Mesenchymal stem cell (in vitro differentiated cells and primary cell): ENCODE measurements around the gene NTRK1.

Source experiments
- DNase-seq: peaks from one replicate; pipeline ENCODE4 v3.0.0-alpha.2; 2013
- H2AFZ ChIP-seq: one replicate; pipeline ENCODE4 v1.6.1; 2013; ENCODE audit warnings: low read depth, mild to moderate bottlenecking, control low read depth, inconsistent platforms, low read length, moderate library complexity
- H2AK5ac ChIP-seq: 2 replicates; pipeline ENCODE4 v1.6.1; 2013; ENCODE audit warnings: low read length, moderate library complexity, mild to moderate bottlenecking, inconsistent platforms; ENCODE audit not compliant: severe bottlenecking
- H2BK120ac ChIP-seq: one replicate; pipeline ENCODE4 v1.6.1; 2013; ENCODE audit warnings: low read depth, mild to moderate bottlenecking, inconsistent platforms, low read length, moderate library complexity
- H2BK12ac ChIP-seq, 2 experiments: one replicate each; pipeline ENCODE4 v1.6.1; 2013; ENCODE audit warnings: inconsistent platforms in 2 of 2, low read length in 2 of 2, mild to moderate bottlenecking in 2 of 2, moderate library complexity in 2 of 2, control low read depth in 1 of 2
- H2BK15ac ChIP-seq: one replicate; pipeline ENCODE4 v1.6.1; 2013; ENCODE audit warnings: mild to moderate bottlenecking, low read depth, inconsistent platforms; ENCODE audit not compliant: poor library complexity, severe bottlenecking
- H2BK5ac ChIP-seq: 2 replicates; pipeline ENCODE4 v1.6.1; 2013; ENCODE audit warnings: low read depth, mild to moderate bottlenecking, low read length, control low read depth, inconsistent platforms; ENCODE audit not compliant: poor library complexity, severe bottlenecking
- H3K14ac ChIP-seq, 2 experiments: one replicate each; pipeline ENCODE4 v1.6.1; 2013; ENCODE audit warnings: inconsistent platforms in 2 of 2, low read length in 2 of 2, control low read depth in 1 of 2, mild to moderate bottlenecking in 1 of 2, moderate library complexity in 1 of 2
- H3K18ac ChIP-seq, 2 experiments: one replicate each; pipeline ENCODE4 v1.6.1; 2013; ENCODE audit warnings: inconsistent platforms in 2 of 2, low read length in 2 of 2, control low read depth in 1 of 2, low read depth in 1 of 2, mild to moderate bottlenecking in 1 of 2
- H3K23ac ChIP-seq, 2 experiments: one replicate each; pipeline ENCODE4 v1.6.1; 2013; ENCODE audit warnings: inconsistent platforms in 2 of 2, low read length in 2 of 2, mild to moderate bottlenecking in 2 of 2, moderate library complexity in 2 of 2, control low read depth in 1 of 2
- H3K27ac ChIP-seq: 2 replicates; pipeline ENCODE4 v1.5.1; 2013; ENCODE audit warnings: mild to moderate bottlenecking, moderate library complexity, low read length, control low read depth, inconsistent platforms; ENCODE audit not compliant: poor library complexity, severe bottlenecking
- H3K27me3 ChIP-seq, 2 experiments: 2 replicates each; pipeline versions ENCODE4 v1.6.1 to v1.7.0; 2013; ENCODE audit warnings: low read length in 2 of 2, mild to moderate bottlenecking in 2 of 2, moderate library complexity in 2 of 2, control low read depth in 1 of 2, inconsistent platforms in 1 of 2; ENCODE audit not compliant: control insufficient read depth in 1 of 2, insufficient read depth in 1 of 2
- H3K36me3 ChIP-seq, 2 experiments: 2 replicates each; pipeline versions ENCODE4 v1.6.1 to v1.7.0; 2013; ENCODE audit warnings: low read length in 2 of 2, control low read depth in 1 of 2, inconsistent platforms in 1 of 2, low read depth in 1 of 2, mild to moderate bottlenecking in 1 of 2; ENCODE audit not compliant: insufficient read depth in 2 of 2, control insufficient read depth in 1 of 2
- H3K4ac ChIP-seq, 2 experiments: one replicate each; pipeline ENCODE4 v1.6.1; 2013; ENCODE audit warnings: inconsistent platforms in 2 of 2, low read length in 2 of 2, mild to moderate bottlenecking in 2 of 2, moderate library complexity in 2 of 2, control low read depth in 1 of 2, low read depth in 1 of 2
- H3K4me1 ChIP-seq: 2 replicates; pipeline ENCODE4 v1.6.1; 2013; ENCODE audit warnings: low read depth, low read length, control low read depth; ENCODE audit not compliant: control insufficient read depth, insufficient read depth
- H3K4me2 ChIP-seq: 2 replicates; pipeline ENCODE4 v1.6.1; 2013; ENCODE audit warnings: low read length, mild to moderate bottlenecking, inconsistent platforms; ENCODE audit not compliant: poor library complexity, severe bottlenecking
- H3K4me3 ChIP-seq, 2 experiments: 2 replicates each; pipeline versions ENCODE4 v1.5.1 to v1.7.0; 2013; ENCODE audit warnings: low read length in 2 of 2, mild to moderate bottlenecking in 2 of 2, control low read depth in 1 of 2, low read depth in 1 of 2; ENCODE audit not compliant: insufficient read depth in 1 of 2
- H3K79me1 ChIP-seq: replicated peaks from 2 replicates; pipeline ENCODE4 v1.6.1; 2013; ENCODE audit warnings: mild to moderate bottlenecking, control low read depth, low read length, inconsistent platforms; ENCODE audit not compliant: poor library complexity, severe bottlenecking
- H3K9ac ChIP-seq: 2 replicates; pipeline ENCODE4 v1.7.0; 2013; ENCODE audit warnings: mild to moderate bottlenecking, low read length, moderate library complexity
- H3K9me3 ChIP-seq: 2 replicates; pipeline ENCODE4 v1.7.0; 2013; ENCODE audit warnings: mild to moderate bottlenecking, low read length; ENCODE audit not compliant: control insufficient read depth
- H4K8ac ChIP-seq: one replicate; pipeline ENCODE4 v1.6.1; 2013; ENCODE audit warnings: inconsistent platforms, mild to moderate bottlenecking, low read length, moderate library complexity
- H4K91ac ChIP-seq: one replicate; pipeline ENCODE4 v1.6.1; 2013; ENCODE audit warnings: mild to moderate bottlenecking, low read length, inconsistent platforms
- WGBS: methylation state at CpG from one replicate; pipeline ENCODE4 v1.1.7; 2013; ENCODE audit warnings: mixed read lengths; 5-methylcytosine and 5-hydroxymethylcytosine counted together

The NTRK1 gene

GRCh38 chr1:156895455-156895812, 34.8 kb downstream of the NTRK1 start:
- Histone ChIP-seq H3K9ac (peak overlapping the region; percentile 30), H3K4ac (peak overlapping the region in 1 of 2 experiments; percentile 29), H3K9me3 (no peaks in the 10 kb centered on the region), H3K23ac (peak overlapping the region in 1 of 2 experiments; percentile 15), H2BK5ac (no peak overlapping the region), H2AK5ac (peak overlapping the region; percentile 40), H2AFZ (no peak overlapping the region), H4K91ac (no peak overlapping the region), H3K14ac (no peak overlapping the region), H3K79me1 (peaks cover 7% of the 10 kb centered on the region), H3K27me3 (no peaks in the 10 kb centered on the region), H2BK15ac (peak overlapping the region; percentile 60), H2BK12ac (peak overlapping the region; percentile 50 to 60), H2BK120ac (peak overlapping the region; percentile 37), H3K4me2 (no peak overlapping the region), H3K4me1 (peaks cover 54% of the 10 kb centered on the region), H4K8ac (peak overlapping the region; percentile 87), H3K36me3 (no peaks in the 10 kb centered on the region), H3K18ac (peak overlapping the region; percentile 16 to 88), H3K27ac (peak overlapping the region; percentile 95), H3K4me3 (peak overlapping the region in 1 of 2 experiments; percentile 71)
- DNase-seq, result peak; percentile 69
- WGBS, result 62% methylated on average over 4 of the region's 4 CpGs

- Histone ChIP-seq H3K4me2 (no peak overlapping the region), H3K4ac (peak overlapping the region in 1 of 2 experiments; percentile 5), H3K9ac (peak overlapping the region; percentile 30), H2AK5ac (peak overlapping the region; percentile 37), H3K27me3 (no peaks in the 10 kb centered on the region), H3K23ac (no peak overlapping the region), H4K91ac (peak overlapping the region; percentile 21), H3K27ac (peak overlapping the region; percentile 95), H2AFZ (no peak overlapping the region), H3K79me1 (peaks cover 12% of the 10 kb centered on the region), H2BK12ac (peak overlapping the region in 1 of 2 experiments; percentile 29), H3K9me3 (no peaks in the 10 kb centered on the region), H3K4me1 (peaks cover 54% of the 10 kb centered on the region), H2BK120ac (peak overlapping the region; percentile 24), H3K36me3 (no peaks in the 10 kb centered on the region), H3K18ac (no peak overlapping the region), H2BK5ac (no peak overlapping the region), H2BK15ac (peak overlapping the region; percentile 0), H3K14ac (no peak overlapping the region), H4K8ac (no peak overlapping the region), H3K4me3 (peak overlapping the region in 1 of 2 experiments; percentile 71)
- WGBS, result 92% methylated on average over 6 of the region's 6 CpGs
- DNase-seq, result no peak
Measured at GRCh38 chr1:156895927-156896326, 35.3 kb downstream of the NTRK1 start.

DNA sequence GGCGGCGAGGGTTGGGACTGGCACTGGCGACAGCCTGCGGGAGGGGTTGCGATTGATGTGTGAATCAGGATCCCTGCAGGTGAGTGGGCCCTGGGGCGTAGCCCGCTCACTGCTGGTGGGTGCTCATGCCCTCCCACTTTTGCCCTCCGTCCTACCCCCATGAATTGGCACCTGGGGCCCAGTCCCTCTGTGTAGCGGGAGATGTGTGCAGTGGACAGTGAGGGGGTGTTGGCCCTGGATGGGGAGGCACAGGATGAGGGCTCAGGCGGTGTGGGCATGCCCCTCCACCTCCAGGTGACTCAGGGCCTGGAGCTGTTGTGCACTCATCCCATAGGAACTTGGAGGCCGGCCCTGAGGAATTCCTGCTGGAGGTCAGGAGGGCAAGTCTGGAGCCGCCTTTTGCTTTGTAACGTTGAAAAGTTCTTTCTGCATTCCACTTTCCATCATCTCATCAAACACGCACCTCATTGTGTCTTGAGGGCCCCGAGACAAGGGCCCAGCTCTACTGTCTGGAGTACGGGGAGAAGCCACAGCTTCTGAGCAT, 35.9 kb downstream of the NTRK1 start:
- DNase-seq, result peak; percentile 86
- Histone ChIP-seq H3K4me1 (peaks cover 55% of the 10 kb centered on the region), H3K27ac (peak overlapping the region; percentile 95), H2BK5ac (peak overlapping the region; percentile 67), H2BK12ac (peak overlapping the region; percentile 57 to 76), H3K4ac (peak overlapping the region; percentile 5 to 84), H2BK15ac (no peak overlapping the region), H2AFZ (no peak overlapping the region), H2BK120ac (peak overlapping the region; percentile 56), H3K4me3 (peak overlapping the region in 1 of 2 experiments; percentile 43), H3K4me2 (peak overlapping the region; percentile 17), H3K79me1 (peaks cover 18% of the 10 kb centered on the region), H3K23ac (no peak overlapping the region), H4K8ac (peak overlapping the region; percentile 59), H3K36me3 (no peaks in the 10 kb centered on the region), H3K27me3 (no peaks in the 10 kb centered on the region), H3K14ac (no peak overlapping the region), H3K18ac (peak overlapping the region; percentile 41 to 73), H3K9ac (peak overlapping the region; percentile 48), H4K91ac (peak overlapping the region; percentile 91), H2AK5ac (peak overlapping the region; percentile 85), H3K9me3 (no peaks in the 10 kb centered on the region)
- WGBS, result 47% methylated on average over 16 of the region's 16 CpGs

DNA sequence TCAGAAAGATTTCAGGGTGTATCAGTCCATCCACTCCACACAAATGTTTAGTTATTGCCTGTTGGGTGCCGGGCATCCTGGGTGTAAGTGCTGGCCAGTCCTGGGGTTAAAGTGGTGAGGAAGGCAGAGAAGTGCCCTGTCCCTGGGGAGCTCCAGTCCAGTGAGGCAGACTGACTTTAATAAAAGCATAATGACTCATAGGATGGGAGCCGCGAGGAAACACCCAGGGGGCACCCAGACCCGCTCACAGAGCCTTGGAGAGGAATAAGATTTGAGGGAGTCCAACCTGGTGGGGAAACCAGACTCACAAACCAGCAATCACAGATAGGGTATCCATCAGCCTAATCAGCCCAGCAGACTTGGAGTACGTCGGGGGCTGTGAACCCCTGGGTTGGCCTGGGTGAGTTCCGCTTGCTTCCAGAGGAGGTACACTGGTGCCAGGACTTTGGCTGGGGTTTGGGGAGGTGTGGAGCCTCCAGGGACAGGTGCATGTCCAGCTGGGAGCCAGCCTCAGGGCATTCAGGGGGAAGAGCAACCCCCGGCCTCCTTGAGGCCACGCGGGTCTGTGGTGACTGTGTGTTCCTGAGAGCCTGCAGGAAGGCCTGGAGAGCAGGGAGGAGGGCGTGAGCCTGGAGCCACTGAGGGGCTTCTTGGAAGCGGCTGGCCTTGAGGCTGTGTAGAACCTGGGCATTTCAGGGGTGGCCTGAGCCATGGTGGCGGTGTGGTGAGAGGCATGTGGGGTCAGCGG, 36.6 kb downstream of the NTRK1 start:
- Histone ChIP-seq H3K23ac (peak overlapping the region in 1 of 2 experiments; percentile 2), H2BK12ac (peak overlapping the region; percentile 92 to 96), H3K18ac (peak overlapping the region; percentile 49 to 95), H3K27ac (peak overlapping the region; percentile 95), H2AFZ (no peak overlapping the region), H3K4me1 (peaks cover 61% of the 10 kb centered on the region), H3K36me3 (no peaks in the 10 kb centered on the region), H4K91ac (peak overlapping the region; percentile 98), H3K4ac (peak overlapping the region; percentile 56 to 96), H4K8ac (peak overlapping the region; percentile 82), H3K4me2 (peak overlapping the region; percentile 17), H2AK5ac (peak overlapping the region; percentile 85), H3K27me3 (no peaks in the 10 kb centered on the region), H2BK15ac (peak overlapping the region; percentile 87), H3K79me1 (peaks cover 24% of the 10 kb centered on the region), H3K14ac (peak overlapping the region in 1 of 2 experiments; percentile 13), H3K9ac (peak overlapping the region; percentile 48), H3K4me3 (peak overlapping the region in 1 of 2 experiments; percentile 43), H2BK5ac (peak overlapping the region; percentile 67), H3K9me3 (no peaks in the 10 kb centered on the region), H2BK120ac (peak overlapping the region; percentile 56)
- peak; percentile 86 for DNase-seq
- WGBS, result 36% methylated on average over 14 of the region's 14 CpGs
